BLaER1 (cell line): ENCODE data around the gene ACTBL2.
A peak's percentile ranks its signal among the peaks of the same experiment; 100 is the strongest.

Source experiments
- H3K27ac ChIP-seq: shearing (Covaris generic); formaldehyde crosslinking; 2 replicates; pipeline ENCODE4 v1.8.1; 2022
- H3K27me3 ChIP-seq: shearing (Covaris generic); formaldehyde crosslinking; 2 replicates; pipeline ENCODE4 v1.8.1; 2022
- H3K36me3 ChIP-seq: shearing (Covaris generic); formaldehyde crosslinking; 2 replicates; pipeline ENCODE4 v1.8.1; 2022
- H3K4me1 ChIP-seq: shearing (Covaris generic); formaldehyde crosslinking; 2 replicates; pipeline ENCODE4 v1.8.1; 2022
- H3K4me2 ChIP-seq: shearing (Covaris generic); formaldehyde crosslinking; 2 replicates; pipeline ENCODE4 v1.8.1; 2022
- H3K4me3 ChIP-seq: shearing (Covaris generic); formaldehyde crosslinking; 2 replicates; pipeline ENCODE4 v1.8.1; 2022
- H3K9ac ChIP-seq: shearing (Covaris generic); formaldehyde crosslinking; 2 replicates; pipeline ENCODE4 v1.8.1; 2022
- H3K9me3 ChIP-seq: shearing (Covaris generic); formaldehyde crosslinking; 2 replicates; pipeline ENCODE4 v1.8.1; 2022
- H4K20me1 ChIP-seq: shearing (Covaris generic); formaldehyde crosslinking; 2 replicates; pipeline ENCODE4 v1.8.1; 2022
- Cebpa-rat ChIP-seq: shearing (Covaris generic); IDR thresholded peaks from 2 replicates; pipeline ENCODE4 v1.8.1; 2022

Gene ACTBL2

DNA sequence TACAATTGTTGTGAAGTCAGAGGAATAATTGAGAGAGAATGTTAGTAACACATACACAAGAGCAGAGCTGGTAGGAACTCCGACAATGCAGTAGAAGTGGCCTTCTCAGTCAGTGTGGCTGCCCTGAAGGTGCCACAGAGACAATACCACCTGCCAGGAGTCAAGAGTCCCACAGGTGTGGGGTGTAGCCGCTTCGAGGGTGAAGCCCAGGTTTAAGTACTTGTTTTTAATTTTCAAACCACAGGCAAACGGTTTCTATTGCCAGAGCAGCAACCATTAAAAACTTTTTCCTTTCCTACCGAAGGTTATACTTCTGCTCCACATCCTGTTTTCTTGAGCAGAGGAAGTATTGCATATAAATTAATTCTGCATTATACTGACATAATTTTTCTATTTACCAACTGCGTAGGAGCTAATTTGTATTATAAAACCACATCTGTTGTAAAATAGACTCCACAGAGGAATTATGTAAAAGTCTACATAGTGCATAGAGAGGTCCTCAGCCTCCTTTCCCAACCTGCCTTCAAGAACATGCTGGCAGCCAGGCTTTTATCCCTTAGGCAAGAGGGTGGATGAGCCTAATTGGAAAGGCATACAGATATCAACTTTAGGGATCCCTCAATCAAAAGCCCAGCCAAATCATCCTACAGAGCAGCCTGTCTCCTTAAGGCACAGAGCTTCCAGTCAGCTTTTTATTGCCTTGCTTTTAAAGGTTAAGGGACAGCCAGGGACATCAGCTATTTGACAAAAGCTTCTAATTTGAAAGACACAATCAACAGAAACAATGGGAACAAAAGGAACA, 12.9 kb upstream of the ACTBL2 start:
- Histone ChIP-seq H3K4me1 (peaks cover 21% of the 10 kb centered on the region), H4K20me1 (no peaks in the 10 kb centered on the region), H3K27ac (no peak overlapping the region), H3K4me2 (peak overlapping the region; percentile 60), H3K4me3 (no peak overlapping the region), H3K27me3 (no peaks in the 10 kb centered on the region), H3K36me3 (no peaks in the 10 kb centered on the region), H3K9me3 (no peaks in the 10 kb centered on the region), H3K9ac (no peak overlapping the region)
- no peak for TF ChIP-seq Cebpa-rat

DNA sequence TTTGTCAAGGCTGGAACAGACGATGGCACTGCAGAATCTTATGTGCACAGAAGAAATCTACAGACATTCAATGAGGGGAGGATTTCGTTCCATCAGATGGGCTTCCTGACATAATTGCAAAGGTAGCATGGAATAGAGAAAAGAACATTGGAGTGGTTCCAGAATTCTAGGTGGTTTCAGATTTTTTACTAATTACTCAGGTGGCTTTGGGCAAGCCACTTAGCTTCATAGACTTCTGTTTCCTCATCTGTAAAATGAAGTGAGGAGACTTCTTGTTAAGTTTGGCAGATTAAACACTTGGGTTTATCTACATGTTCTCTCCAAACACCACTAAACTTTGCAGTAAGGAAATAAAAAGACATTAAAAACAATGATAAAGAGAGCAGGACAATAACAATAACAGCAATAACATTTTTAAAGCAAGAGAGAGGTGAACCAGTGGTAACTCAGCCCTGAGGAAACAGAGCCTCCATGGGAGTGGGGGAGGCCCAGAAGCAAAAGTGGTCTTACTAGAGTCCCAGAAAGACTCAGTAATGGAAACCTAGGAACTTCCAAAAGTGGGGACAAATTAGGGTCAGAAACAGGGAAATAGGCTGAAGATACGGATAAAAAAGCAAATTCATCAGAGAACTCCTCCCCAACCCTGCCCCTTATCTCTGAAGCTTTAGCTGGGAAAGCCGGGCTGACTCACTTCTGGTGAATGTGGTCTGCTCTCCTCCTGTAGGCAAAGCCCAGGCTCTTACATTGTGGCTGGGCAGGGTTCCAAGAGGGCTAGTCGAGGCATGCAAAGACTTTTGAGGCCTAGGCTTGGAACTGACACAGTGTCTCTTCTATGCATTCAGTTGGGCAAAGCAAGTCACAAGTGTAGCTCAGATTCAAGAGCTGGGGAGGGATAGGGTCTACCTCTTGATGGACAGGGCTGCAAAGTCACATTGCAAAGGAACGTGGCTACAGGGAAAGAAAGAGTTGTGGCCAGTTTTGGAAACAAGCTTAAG, 11.8 kb upstream of the ACTBL2 start:
- Histone ChIP-seq H3K4me2 (peak overlapping the region; percentile 60), H3K4me1 (peaks cover 21% of the 10 kb centered on the region), H4K20me1 (no peaks in the 10 kb centered on the region), H3K9ac (no peak overlapping the region), H3K9me3 (no peaks in the 10 kb centered on the region), H3K27ac (no peak overlapping the region), H3K36me3 (no peaks in the 10 kb centered on the region), H3K4me3 (no peak overlapping the region), H3K27me3 (no peaks in the 10 kb centered on the region)
- TF ChIP-seq Cebpa-rat = no peak

DNA sequence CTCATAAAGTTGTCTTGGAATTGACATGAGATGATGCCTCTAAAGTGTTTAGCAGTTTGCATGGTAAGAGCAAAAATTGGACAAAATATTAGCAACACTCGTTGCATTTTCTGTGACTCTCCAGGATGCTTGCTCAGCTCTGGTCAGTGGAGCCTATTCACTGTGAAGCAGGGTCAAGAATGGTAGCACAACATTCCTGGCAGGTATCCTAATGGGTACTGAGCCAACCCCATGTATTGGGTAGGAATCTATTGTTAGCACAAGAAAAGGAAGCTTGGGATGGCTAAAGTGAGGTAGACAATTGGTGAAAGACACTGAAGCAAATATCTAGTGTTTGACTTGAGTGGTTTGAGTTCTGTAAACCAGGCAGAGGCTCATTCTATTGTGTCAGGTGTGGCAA, 10.4 kb upstream of the ACTBL2 start:
- Histone ChIP-seq H3K4me2 (no peak overlapping the region), H3K36me3 (no peaks in the 10 kb centered on the region), H3K27me3 (no peaks in the 10 kb centered on the region), H3K4me1 (peaks cover 25% of the 10 kb centered on the region), H3K4me3 (no peak overlapping the region), H3K27ac (no peak overlapping the region), H3K9ac (no peak overlapping the region), H3K9me3 (no peaks in the 10 kb centered on the region), H4K20me1 (no peaks in the 10 kb centered on the region)
- no peak for TF ChIP-seq Cebpa-rat

DNA sequence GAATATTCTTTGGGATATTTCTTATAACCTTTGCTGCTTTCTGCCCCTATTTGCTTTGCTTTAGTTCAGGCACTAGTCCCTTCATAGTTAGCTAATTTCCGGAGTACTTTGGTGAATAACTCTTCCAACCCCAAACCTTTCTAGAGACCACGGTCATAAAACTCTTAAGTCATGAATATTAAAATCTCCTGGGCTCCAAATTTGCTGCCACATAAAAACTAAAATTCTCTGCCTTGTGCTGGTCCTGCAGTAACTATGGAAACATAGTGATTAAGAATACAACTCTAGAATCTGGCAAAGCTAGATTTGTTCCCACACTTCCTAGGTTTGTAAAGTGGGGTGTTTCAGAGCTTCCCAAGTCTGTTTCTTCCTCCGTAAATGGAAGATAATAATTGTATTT, 10.0 kb upstream of the ACTBL2 start:
- H3K27me3 ChIP-seq = no peaks in the 10 kb centered on the region

DNA sequence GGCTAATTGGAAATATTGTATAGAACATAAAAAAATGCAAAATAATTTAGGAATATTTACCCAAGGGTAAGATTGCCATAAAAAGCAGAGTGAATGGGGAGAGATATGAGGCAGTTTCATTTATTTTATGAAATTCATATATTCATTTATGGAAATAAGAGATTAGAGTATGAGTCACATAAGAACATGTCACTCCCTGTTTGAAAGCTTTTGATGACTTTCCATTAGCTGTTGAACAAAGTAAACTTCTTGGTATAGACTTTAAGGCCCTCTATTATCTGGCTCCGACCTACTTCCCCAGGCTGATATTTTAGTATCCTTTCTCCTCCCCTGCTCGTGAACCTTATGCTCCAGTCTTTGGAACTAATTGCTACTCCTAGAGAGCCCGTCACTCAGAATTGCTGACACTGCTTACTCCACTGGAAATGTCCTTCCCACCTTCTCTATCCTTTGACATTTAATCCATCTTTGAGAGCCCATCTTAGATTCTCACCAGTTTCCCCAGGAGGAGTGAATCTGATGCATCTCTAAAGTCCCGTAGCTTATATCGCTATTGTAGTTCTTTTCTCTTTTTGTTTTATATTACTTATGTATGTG, 8.9 kb upstream of the ACTBL2 start:
- Histone ChIP-seq H3K4me2 (no peak overlapping the region), H4K20me1 (no peaks in the 10 kb centered on the region), H3K27ac (no peak overlapping the region), H3K4me1 (peaks cover 33% of the 10 kb centered on the region), H3K36me3 (no peaks in the 10 kb centered on the region), H3K9me3 (no peaks in the 10 kb centered on the region), H3K9ac (no peak overlapping the region), H3K27me3 (no peaks in the 10 kb centered on the region), H3K4me3 (no peak overlapping the region)
- TF ChIP-seq Cebpa-rat = no peak

More for the DNA sequence above, 10.0 kb upstream of the ACTBL2 start:
- H3K27ac ChIP-seq = no peak overlapping the region
- H3K4me3 ChIP-seq = no peak overlapping the region
- TF ChIP-seq Cebpa-rat = no peak
- H3K9ac ChIP-seq = no peak overlapping the region
- no peaks in the 10 kb centered on the region for H3K9me3 ChIP-seq
- H3K4me1 ChIP-seq = peaks cover 29% of the 10 kb centered on the region
- H3K36me3 ChIP-seq = no peaks in the 10 kb centered on the region
- H4K20me1 ChIP-seq = no peaks in the 10 kb centered on the region
- H3K4me2 ChIP-seq = no peak overlapping the region

DNA sequence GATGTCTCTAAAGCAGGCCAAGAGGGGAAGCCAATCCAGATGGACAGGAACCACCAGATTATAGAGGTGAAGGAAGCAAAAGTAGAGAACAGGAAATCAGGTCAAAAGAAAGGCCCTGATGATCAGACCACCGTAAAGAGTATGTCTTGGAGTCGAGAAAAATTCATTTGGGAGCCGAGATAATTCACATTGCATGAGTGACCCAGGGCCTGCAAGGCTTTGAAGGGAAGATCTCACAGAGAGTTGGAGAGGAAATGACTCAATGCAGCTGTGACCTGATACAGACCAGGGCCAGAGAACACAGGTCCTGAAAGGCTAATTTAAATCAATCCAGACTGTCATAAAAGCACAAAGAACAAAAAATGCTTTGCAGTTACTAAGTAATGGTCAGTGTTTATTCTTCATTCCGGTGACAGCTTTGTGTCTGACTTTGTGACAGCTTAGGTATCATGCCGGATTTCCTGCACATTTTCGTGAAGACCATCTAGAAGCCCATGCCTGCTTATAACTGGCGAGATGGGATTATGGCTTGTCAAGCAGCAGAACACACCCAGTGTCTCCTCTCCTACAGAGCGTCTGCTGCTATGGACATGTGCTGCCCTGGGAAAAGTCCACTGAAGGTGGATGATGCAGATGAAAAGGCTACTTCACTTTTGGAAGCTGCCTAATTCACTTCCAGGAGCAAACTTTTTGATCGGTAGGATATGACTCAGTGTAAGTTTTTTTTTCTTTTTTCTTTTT, 5.8 kb upstream of the ACTBL2 start:
- Histone ChIP-seq H3K27me3 (no peaks in the 10 kb centered on the region), H3K9me3 (no peaks in the 10 kb centered on the region), H3K4me3 (no peak overlapping the region), H3K36me3 (no peaks in the 10 kb centered on the region), H3K27ac (0 out of 2 replicates have a peak overlapping the region, but pooled peaks have one; percentile 23), H3K4me1 (peaks cover 18% of the 10 kb centered on the region), H4K20me1 (no peaks in the 10 kb centered on the region), H3K4me2 (peak overlapping the region; percentile 57), H3K9ac (no peak overlapping the region)
- no peak for TF ChIP-seq Cebpa-rat

DNA sequence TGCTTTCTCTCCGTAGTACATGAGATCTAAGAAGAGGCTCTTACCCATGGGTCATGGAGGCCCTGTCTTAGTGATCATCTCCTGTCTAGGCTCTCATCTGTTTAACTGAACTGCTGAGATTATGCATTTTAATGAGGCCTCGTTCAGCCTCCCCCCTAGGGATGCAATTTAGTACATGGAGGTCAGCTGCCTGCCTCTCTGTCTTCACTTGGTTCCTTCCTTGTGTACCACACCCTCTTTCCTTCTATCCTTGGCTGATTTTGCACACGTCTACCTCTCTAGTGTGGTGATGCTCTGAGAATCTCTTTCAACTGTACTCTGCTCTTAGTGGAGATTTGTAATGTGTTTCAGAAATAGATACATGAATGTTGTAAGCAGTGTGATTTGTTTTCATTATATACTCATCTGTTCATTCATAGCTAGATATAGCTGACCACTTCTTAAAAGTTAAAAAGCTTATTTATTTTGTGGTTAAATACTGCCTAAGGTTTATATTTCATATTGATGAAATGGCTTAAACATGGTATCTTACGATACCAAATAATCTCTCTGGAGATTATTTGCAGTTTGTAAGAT, 3.5 kb upstream of the ACTBL2 start:
- TF ChIP-seq Cebpa-rat = no peak
- Histone ChIP-seq H4K20me1 (no peaks in the 10 kb centered on the region), H3K27me3 (no peaks in the 10 kb centered on the region), H3K27ac (no peak overlapping the region), H3K4me2 (no peak overlapping the region), H3K4me3 (no peak overlapping the region), H3K9me3 (no peaks in the 10 kb centered on the region), H3K36me3 (no peaks in the 10 kb centered on the region), H3K4me1 (peaks cover 18% of the 10 kb centered on the region), H3K9ac (no peak overlapping the region)

DNA sequence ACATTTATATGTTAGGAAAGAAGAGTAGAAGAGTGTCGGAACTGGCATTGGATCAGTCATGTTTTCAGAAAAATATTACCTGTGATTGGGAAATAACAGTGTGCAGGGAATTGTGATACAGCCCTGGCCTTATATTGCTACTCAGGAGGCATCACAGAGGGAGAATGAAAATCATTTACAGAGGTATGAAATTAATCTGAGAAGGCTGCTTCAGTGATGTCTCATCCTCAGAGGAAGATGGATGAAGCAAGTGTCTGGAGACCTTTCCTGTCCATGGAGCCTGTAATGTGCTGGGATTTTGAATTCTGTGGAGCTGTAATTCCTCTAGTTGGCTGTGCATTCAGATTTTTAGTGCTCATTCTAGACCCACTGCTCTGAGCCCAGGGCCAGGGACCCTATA, 3.8 kb downstream of the ACTBL2 start:
- Histone ChIP-seq H3K9ac (no peak overlapping the region), H3K36me3 (no peaks in the 10 kb centered on the region), H3K27me3 (no peaks in the 10 kb centered on the region), H4K20me1 (no peaks in the 10 kb centered on the region), H3K9me3 (no peaks in the 10 kb centered on the region), H3K4me3 (no peak overlapping the region), H3K4me2 (no peak overlapping the region), H3K27ac (no peak overlapping the region), H3K4me1 (no peaks in the 10 kb centered on the region)
- no peak for TF ChIP-seq Cebpa-rat

DNA sequence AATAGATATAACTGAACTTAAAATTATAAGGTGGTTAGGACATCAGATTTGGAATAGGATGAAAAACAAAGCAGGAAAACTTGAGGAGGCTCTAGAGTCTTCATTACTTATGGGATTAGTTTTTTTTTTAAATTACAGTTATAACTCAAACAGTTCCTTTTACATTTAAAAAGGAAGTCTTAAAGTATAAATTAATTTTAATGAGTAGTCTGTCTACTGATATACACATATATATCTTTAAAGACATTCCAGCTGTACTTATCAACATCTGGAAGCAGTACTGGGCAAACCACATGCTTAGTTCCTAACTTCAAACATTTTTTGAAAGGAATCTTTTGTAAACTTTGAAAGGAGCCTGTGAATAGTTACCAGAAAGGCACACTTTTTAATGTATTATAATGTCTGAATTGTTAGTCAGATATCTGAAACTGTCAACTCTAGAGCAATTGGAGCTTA, 6.0 kb downstream of the ACTBL2 start:
- H3K9ac ChIP-seq = no peak overlapping the region
- no peak for TF ChIP-seq Cebpa-rat
- H3K27ac ChIP-seq = no peak overlapping the region
- no peaks in the 10 kb centered on the region for H3K36me3 ChIP-seq
- H3K27me3 ChIP-seq = no peaks in the 10 kb centered on the region
- H4K20me1 ChIP-seq = no peaks in the 10 kb centered on the region
- no peak overlapping the region for H3K4me2 ChIP-seq
- no peak overlapping the region for H3K4me3 ChIP-seq
- no peaks in the 10 kb centered on the region for H3K4me1 ChIP-seq
- H3K9me3 ChIP-seq = no peaks in the 10 kb centered on the region
